HEK293T (cell line): ENCODE results near the gene ERBB2.

Experiments
- ARNT ChIP-seq: fragments of 450-650 bp; IDR thresholded peaks from 2 replicates; pipeline ENCODE4 v1.6.1; 2017; ENCODE audit warnings: mild to moderate bottlenecking
- ELF4 ChIP-seq: fragments of 450-650 bp; IDR thresholded peaks from 2 replicates; pipeline ENCODE4 v1.6.1; 2017; ENCODE audit warnings: antibody characterized with exemption
- FOXK2 ChIP-seq: fragments of 450-650 bp; IDR thresholded peaks from 2 replicates; pipeline ENCODE4 v1.6.1; 2016; ENCODE audit warnings: mild to moderate bottlenecking
- FOXM1 ChIP-seq: fragments of 450-650 bp; IDR thresholded peaks from 2 replicates; pipeline ENCODE4 v1.6.1; 2017; ENCODE audit warnings: mild to moderate bottlenecking, borderline replicate concordance
- SP1 ChIP-seq: fragments of 450-650 bp; IDR thresholded peaks from 2 replicates; pipeline ENCODE4 v1.6.1; 2017
- TARDBP ChIP-seq: fragments of 450-650 bp; IDR thresholded peaks from 2 replicates; pipeline ENCODE4 v1.6.1; 2016

DNA sequence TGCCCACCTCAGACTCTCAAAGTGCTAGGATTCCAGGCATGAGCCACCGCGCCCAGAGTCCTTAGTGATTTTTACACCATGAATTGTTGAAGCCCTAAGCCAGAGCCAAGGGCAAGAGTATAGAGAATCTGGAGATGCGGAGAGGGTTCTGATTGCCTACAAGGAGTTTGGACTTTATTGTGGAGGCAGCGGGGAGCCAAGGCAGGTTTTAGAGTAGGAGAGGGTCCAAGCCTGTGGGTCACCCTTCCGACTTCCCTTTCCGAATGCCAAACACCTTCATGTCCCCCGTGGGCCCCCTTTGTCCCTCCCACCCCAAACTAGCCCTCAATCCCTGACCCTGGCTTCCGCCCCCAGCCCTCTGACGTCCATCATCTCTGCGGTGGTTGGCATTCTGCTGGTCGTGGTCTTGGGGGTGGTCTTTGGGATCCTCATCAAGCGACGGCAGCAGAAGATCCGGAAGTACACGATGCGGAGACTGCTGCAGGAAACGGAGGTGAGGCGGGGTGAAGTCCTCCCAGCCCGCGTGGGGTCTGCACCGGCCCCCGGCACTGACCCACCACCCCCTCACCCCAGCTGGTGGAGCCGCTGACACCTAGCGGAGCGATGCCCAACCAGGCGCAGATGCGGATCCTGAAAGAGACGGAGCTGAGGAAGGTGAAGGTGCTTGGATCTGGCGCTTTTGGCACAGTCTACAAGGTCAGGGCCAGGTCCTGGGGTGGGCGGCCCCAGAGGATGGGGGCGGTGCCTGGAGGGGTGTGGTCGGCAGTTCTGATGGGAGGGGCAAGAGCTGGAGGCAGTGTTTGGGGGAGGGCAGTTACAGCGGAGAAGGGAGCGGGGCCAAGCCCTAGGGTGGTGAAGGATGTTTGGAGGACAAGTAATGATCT is 23.3 kb downstream of the ERBB2 start:
- TF ChIP-seq ARNT (no peak), ELF4 (no peak), TARDBP (no peak), SP1 (no peak), FOXM1 (no peak), FOXK2 (no peak)
